NCI-H1417 treated with DMSO at 0.1 percent for 48 hours (cell line): Measurements from ENCODE around the gene GLI1.
"Not testable (repeated sequence)": the region's sequence is repeated elsewhere in the genome, so short reads cannot be mapped to it uniquely, and the experiment has no call there.

Experiments used
- DNase-seq: peaks from one replicate; lab custom pipeline; 2025; lab: John Stamatoyannopoulos, UW

The GLI1 gene

DNA sequence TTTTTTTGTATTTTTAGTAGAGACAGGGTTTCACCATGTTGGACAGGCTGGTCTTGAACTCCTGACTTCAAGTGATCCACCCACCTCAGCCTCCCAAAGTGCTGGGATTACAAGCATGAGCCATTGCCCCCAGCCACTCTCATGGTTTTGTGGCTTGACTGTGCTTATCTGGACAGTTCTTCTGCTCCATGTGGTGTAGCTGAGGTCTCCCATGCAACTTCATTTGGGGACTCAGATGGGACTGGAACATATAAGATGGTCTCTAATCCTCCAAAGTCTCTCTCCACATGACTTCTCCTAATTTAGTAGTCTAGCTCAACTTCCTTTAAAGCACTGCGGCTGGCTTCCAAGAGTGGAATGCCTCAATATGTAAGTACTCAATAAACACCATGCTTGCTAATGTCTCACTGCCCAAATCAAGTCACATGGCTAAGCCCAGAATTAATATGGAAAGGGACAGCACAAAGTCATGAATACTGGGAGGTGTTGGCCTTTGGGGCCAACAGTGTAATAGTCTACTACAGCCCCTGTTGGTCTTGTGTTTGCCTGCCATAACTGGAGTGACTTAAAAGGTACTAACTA is 17.6 kb upstream of the GLI1 start:
- no peak for DNase-seq

DNA sequence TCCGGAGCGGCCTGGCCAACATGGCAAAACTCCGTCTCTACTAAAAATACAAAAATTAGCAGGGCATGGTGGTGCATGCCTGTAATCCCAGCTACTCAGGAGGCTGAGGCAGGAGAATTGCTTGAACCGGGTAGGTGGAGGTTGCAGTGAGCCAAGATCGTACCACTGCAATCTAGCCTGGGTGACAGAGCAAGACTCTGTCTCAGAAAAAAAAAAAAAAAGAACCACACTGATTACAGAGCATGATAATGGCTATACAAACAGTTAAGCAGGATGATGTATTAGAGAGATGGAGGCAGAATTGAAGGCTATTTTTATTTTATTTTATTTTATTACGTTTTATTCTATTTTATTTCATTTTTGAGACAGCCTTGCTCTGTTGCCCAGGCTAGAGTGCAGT is 15.2 kb upstream of the GLI1 start:
- DNase-seq, result not testable (repeated sequence)

DNA sequence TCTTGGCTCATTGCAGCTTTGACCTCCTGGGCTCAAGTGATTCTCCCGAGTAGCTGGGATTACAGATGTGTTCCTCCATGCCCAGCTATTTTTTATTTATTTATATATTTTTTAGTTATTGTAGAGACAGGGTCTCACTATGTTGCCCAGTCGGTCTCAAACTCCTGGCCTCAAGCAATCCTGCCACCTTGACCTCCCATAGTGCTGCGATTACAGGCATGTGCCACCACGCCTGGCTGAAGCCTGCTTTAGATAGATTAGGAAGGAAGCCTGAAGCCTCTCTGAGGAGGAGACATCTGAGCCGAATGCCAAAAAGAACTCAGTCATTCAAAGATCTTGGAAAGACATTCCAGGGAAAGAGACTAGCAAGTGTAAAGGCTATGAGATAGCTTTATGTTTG is 14.8 kb upstream of the GLI1 start:
- no peak for DNase-seq

DNA sequence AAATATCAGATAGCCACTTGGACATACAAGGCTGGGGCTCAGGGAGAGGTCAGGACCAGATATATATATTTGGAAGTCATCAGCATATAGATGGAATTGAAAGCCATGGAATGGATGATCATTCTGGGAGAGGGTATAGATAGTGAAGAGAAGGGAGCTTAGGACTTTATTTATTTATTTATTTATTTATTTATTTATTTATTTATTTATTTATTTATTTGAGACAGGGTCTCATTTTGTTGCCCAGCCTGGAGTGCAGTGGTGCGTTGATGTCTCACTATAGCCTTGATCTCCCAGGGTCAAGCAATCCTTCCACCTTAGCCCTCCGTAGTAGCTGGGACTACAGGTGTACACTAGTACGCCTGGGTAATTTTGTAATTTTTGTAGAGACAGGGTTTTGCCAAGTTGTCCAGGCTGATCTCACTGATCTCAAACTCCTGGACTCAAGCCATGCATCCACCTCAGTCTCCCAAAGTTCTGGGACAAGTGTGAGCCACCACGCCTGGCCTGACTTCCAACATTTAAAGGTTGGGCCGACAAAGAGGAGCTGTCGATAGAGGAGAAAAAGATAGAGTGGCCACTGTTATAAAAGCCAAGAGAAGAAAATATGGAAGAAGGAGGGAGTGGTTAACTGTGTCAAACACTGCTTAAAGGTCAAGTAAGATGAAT is 13.2 kb upstream of the GLI1 start:
- no peak for DNase-seq

DNA sequence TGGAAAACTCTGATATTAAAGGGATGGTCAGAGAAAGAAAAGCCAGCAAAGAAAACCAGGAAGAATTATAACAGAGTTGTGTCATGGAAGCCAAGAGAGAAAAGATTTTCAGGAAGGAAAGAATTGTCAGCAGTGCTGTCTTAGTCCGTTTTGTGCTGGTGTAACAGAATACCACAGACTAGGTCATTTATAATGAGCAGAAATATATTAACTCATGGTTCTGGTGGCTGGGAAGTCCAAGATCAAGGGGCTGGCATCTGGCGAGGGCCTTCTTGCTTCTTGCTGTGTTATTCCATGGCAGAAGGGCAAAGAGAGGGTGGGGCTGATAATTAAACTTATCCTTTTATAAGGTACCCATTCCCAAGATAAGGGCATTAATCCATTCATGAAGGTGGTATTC is 10.9 kb upstream of the GLI1 start:
- no peak for DNase-seq

DNA sequence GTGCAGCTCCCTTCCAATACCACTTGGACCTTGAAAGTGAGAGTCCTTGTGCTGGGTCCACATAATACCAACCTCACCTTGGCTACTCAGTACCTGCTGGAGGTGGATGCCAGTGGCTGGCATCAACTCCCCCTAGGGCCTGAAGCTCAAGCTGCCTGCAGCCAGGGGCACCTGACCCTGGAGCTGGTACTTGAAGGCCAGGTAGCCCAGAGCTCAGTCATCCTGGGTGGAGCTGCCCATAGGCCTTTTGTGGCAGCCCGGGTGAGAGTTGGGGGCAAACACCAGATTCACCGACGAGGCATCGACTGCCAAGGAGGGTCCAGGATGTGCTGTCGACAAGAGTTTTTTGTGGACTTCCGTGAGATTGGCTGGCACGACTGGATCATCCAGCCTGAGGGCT is 10.2 kb upstream of the GLI1 start:
- no peak for DNase-seq

DNA sequence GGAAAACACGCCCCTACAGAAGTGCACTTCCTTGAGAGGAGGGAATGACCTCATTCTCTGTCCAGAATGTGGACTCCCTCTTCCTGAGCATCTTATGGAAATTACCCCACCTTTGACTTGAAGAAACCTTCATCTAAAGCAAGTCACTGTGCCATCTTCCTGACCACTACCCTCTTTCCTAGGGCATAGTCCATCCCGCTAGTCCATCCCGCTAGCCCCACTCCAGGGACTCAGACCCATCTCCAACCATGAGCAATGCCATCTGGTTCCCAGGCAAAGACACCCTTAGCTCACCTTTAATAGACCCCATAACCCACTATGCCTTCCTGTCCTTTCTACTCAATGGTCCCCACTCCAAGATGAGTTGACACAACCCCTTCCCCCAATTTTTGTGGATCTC is 9.5 kb upstream of the GLI1 start:
- no peak for DNase-seq

DNA sequence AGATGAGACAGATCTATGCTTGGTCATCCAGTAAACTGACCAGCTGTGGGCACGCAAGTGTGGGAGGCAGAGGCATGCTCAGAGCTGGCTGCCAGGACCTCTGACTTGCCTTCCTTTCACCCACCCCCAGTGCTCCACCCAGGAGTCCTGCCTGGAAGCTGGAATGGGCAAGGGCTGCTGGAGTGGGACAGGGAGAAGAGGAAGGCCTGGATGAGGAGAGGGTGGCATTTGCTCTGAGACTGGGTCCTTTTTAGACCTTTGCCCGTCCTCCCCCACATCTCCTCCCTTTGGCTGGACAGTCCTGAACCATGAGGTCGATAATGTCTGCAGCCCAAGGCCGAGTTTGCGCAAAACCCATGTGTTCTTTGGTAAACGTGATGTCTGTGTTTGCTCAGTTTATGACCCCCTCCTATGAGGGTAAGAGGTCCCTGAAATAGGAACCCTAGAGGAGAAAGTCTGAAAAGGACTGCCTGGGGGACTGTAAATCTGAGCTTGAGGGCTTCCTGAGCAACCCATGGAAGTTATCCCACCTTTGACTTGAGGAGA is 8.3 kb upstream of the GLI1 start:
- no peak for DNase-seq

DNA sequence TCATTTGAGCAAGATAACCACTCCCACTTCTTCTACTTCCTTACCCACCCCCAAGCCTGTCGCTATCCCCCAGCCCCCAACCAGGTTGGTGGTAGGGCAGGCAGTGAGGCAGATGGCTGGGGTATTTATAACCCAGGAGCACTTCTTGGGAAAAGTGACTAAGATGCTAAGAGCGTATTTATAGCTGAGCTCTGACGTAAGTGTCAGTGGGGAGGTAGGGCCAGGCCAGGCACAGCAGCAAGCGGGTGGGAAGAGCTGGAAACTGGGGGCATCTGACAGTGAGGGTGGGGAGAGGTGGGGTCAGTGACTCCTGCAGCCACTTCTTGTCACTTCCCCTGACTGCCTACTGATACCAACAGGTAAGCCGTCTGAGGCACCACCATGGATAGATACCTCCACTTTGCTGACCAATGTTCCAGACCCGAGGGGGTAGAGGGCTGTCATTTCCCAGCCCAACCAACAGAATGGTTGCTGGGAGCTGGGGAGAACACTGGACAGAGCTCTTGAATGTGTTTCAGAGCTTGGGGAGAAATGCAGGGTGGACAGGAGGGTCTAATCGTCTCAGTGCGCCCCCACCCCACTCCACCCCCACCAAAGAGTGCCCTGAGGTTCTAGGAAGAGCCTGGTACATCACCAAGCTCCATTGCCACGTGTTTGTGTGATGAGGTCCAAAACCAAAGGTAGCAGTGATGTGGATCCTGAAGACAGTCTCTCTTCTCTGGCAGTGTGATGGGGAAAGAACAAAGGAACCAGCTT is 7.2 kb upstream of the GLI1 start:
- no peak for DNase-seq

DNA sequence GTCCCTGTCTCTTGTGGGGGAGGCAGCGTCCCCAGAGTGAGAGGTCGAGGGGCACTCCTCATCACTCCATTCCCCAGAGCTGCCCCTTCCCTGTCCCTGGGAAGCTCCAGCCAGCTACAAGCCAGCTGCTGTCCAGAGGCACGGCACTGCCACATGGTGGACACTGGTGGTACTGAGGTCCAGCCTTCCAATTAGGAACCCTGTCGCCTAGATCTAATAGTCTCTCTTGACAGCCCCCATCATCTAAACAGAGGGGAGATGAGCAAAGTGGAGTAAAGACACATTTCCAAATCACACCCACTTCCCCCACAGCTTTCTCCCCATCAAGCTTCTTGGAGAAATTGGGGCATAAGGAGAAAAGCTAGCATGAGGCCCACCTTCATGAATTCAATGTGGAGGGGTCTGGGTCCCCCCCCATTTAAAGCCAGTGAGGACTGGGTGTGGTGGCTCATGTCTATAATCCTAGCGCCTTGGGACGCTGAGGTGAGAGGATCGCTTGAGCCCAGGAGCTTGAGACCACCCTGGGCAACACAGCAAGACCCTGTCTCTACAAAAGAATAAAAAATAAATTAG is 6.6 kb upstream of the GLI1 start:
- DNase-seq, result peak; percentile 43

DNA sequence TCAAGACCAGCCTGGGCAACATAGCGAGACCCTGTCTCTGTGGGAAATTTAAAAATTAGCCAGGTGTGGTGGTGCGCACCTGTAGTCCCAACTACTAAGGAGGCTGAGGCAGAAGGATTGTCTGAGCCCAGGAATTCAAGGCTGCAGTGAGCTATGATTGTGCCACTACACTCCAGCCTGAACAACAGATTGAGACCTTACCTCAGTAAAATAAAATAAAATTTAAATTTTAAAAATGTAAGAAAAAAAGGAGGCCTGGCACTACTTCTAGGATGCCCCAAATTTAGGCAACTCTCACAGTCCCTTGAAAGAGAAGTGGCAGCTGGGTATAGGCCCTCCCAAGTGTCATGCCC is 5.4 kb upstream of the GLI1 start:
- DNase-seq, result no peak

DNA sequence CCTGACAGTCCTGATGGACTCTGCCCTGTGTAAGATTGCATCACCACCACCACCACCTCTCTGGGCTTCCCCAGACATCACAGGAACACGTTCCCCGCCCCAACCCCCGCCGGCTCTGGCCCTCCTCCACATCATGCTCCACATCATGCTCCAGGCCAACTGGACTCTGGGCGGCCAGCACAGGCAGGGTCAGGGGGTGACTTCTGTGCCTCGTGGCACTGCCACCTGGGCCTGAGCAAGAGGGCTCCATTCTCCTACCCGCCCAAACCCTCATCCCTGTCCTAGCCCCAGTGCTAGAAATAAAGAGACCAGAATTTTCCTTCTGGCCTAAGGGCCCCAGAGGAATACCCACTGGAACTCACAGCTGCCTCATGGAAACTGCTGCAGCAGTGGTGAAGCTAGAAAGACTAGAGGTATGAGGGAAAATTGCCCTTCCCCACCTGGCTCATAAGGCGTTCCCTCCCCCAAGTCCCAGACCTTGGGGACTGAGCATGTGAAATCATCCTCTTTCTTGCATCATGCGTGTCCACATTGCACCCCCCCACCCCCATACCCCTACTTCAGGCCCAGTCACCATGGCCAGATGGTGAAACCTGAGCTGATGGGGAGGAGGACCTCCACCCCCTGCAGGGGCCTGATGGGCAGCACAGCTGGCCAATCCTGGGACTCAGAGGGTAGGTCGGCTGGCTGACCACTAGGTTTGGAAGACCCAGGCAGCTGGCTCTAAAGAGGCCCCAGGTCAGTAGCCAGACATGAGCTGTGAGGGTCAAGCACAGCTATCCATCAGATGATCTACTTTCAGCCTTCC is 4.8 kb upstream of the GLI1 start, which contains the start of gene INHBE:
INHBE (plus strand) TSS at position 742 of the 808 bp plus-strand sequence. CDS start 230 bp downstream, outside the sequence.
- DNase-seq, result no peak

DNA sequence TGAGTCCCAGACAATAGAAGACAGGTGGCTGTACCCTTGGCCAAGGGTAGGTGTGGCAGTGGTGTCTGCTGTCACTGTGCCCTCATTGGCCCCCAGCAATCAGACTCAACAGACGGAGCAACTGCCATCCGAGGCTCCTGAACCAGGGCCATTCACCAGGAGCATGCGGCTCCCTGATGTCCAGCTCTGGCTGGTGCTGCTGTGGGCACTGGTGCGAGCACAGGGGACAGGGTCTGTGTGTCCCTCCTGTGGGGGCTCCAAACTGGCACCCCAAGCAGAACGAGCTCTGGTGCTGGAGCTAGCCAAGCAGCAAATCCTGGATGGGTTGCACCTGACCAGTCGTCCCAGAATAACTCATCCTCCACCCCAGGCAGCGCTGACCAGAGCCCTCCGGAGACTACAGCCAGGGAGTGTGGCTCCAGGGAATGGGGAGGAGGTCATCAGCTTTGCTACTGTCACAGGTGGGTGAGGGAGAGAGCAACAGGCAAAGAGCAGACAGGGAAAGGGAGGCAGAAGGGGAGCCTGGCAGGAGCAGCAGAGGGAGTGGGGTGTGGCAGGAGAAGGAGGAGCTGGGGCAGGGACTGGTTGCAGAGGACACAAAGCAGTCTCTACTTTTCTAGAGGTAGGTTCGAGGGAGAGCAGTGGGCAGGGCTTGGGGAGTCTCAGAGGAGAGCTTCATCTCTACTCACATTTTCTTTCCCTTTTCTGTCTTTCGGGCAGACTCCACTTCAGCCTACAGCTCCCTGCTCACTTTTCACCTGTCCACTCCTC is 4.0 kb upstream of the GLI1 start:
- DNase-seq, result no peak

DNA sequence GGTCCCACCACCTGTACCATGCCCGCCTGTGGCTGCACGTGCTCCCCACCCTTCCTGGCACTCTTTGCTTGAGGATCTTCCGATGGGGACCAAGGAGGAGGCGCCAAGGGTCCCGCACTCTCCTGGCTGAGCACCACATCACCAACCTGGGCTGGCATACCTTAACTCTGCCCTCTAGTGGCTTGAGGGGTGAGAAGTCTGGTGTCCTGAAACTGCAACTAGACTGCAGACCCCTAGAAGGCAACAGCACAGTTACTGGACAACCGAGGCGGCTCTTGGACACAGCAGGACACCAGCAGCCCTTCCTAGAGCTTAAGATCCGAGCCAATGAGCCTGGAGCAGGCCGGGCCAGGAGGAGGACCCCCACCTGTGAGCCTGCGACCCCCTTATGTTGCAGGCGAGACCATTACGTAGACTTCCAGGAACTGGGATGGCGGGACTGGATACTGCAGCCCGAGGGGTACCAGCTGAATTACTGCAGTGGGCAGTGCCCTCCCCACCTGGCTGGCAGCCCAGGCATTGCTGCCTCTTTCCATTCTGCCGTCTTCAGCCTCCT is 3.4 kb upstream of the GLI1 start:
- no peak for DNase-seq

DNA sequence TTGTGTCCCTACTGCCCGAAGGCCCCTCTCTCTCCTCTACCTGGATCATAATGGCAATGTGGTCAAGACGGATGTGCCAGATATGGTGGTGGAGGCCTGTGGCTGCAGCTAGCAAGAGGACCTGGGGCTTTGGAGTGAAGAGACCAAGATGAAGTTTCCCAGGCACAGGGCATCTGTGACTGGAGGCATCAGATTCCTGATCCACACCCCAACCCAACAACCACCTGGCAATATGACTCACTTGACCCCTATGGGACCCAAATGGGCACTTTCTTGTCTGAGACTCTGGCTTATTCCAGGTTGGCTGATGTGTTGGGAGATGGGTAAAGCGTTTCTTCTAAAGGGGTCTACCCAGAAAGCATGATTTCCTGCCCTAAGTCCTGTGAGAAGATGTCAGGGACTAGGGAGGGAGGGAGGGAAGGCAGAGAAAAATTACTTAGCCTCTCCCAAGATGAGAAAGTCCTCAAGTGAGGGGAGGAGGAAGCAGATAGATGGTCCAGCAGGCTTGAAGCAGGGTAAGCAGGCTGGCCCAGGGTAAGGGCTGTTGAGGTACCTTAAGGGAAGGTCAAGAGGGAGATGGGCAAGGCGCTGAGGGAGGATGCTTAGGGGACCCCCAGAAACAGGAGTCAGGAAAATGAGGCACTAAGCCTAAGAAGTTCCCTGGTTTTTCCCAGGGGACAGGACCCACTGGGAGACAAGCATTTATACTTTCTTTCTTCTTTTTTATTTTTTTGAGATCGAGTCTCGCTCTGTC is 2.7 kb upstream of the GLI1 start:
- no peak for DNase-seq

DNA sequence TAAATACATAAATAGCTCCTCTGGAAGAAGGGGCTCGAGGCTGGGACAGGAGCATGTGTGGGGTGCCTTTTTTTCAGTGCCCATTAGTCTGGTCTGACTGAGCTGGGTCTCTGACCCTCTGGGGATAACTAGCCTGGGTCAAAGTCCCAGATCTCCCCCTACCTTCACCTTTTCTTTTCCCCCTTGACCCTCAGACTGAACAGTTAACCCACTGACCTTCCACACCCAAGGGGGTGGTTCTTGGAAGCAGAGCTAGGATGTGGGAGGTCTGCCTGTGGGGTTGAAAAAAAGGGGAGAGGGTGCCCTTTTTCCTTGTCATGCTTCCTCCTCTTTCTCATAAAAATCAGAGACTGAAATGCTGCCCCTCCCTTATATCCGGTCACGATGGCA is 925 bp upstream of the GLI1 start:
- no peak for DNase-seq

DNA sequence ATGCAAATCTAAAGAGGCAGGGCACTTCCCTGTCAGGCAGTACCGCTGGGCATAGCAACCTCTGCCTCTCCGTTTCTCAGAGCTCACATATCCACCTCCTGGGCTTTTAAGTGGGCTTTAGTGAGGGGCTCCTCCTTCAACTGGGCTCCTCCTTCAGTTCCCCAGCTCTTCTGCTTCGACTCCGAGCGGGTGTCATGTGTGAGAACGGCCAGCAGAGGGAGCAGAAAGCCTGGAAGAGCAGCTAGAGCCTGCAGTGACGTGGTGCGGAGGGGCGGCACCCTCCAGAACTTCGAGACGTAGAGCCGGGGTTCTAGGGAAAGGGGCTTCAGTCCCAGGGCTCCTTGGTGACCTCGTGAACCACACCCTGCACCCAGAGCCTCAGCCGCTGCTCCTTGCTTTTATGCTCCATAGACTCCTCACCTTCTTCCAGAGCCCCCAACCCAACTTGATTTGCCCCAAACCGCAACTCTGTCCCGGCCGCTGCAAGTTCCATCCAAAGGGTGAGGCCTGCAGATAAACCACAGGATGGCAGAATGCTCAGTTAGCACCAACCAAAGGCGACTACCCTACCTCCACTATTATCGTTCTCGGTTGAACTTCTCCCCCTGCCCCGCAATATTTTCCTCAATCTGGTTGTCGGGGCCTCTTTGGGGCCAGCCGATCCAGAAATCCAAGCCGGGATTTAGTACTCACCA is 383 bp upstream of the GLI1 start:
- DNase-seq, result peak; percentile 77

DNA sequence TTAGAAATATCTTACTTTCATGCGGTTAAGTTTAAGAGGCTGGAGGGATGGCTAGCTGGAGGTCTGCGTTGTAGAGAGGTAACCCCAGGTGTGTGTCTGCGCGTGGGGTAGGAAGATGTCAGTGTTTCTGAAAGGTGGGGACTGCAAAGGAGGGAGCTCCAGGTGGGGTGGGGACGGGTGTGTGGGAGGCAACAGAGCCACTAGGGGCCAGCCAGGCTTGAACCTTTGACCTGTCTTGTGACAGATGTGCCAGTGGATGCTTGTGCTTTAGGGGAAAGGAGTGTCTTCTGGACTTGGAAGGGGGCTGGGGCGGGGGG is 841 bp downstream of the GLI1 start:
- no peak for DNase-seq

DNA sequence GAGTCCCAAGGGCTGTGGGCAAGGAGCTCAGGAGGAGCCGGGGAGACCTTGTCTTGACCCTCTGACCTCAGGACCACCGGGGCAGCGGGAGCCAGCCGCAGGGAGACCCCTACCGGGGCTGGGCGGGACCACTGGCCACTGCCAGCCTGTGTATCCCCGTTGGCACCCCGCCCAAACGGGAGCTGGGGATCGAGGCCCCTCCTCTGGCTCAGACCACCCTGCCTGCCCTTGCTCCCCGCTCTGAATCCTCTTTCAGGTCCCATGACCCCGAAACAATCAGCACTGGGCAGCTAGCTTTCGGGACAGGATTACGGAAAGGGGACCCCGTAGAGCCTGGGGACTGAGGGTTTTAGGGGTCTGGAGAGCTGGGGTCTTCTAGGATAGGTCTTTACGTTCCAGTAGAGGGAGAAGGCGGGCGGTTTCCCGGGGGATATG is 1.3 kb downstream of the GLI1 start:
- no peak for DNase-seq
